Activated CD4-positive, alpha-beta T cell treated with anti-CD3 and anti-CD28 coated beads, Interleukin-2, Interleukin-4, amounts not matched to agents 100 ng/mL and 50 ng/mL, durations not matched to agents 16 hours and 8 hours (primary cell): ENCODE data around the gene KIF25.

Source experiments
- DNase-seq: peaks from one replicate; pipeline ENCODE4 v3.0.0-alpha.2; 2020; ENCODE audit warnings: low spot score

KIF25 gene

DNA sequence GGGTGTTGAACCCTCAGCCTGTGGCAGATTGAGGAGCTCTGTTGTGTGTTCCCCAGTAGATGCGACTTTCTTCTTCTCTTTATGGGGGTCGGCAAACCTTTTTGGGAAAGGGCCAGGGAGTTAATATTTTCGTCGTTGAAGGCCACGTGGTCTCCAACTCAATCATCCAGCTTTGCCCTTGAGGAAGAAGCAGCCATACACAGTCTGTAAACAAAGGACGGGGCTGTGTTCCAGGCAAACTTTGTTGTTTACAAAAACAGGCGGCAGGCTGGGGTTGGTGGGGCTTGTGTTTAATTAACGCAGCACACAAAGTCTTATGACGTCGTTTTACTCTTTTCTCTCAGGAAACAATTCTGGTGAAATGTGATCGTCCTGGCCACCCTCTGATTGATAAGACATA, 20.2 kb downstream of the KIF25 start:
- no peak for DNase-seq

DNA sequence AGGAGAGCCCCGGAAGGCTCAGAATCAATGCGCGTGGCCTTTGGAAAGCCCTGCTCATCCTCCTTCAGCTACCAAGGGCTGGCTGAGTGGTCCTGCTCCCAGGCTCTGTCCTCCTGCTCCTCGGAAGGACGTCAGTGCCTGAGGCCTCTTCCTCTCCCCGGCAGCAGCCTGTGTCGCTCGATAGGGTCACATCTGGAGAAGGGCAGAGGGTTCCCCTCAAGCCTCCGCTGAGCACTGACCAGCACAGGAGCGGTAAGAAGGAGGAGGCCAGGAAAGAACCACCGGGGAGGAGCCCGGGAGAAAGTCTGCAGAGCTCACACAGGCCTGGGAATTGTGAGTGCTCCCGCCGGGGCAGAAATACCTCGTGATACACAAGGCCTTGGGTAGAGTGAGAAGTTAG, 21.2 kb downstream of the KIF25 start:
- no peak for DNase-seq

DNA sequence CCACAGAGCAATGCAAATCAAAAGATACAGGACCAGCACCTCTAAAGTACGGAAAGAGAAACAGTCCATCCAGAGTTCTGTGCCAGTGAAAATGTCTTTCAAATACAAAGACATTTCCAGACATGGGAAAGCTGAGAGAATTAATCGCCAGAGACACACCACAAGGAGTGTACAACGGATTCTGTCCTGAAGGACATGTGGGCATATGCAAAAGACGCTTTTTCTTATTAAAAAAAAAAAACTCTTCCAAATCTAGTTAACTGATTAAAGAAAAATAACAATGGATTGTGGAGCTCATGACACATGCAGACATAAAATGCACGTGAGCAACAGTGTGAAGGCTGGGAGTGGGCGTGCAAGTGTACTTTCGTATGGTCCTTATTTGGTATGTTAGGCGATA, 22.8 kb downstream of the KIF25 start:
- DNase-seq = no peak

DNA sequence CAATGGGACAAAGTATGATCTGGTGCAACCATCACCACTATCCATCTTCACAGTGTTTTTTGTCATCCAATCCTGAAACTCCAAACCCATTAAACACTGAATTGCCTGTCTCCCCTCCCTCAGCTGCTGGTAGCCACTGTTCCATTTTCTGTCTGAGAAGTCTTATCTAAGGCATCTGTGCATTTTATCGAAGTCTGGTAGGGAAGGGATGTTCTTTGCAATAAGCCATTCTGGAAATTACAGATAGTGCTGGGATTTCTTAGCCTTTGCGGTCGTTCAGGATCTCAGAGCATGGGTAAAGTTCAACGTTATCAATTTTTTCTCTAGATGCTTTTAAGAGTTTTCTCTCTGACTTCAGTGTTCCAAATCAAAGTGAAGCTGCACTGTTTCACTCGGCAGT, 24.1 kb downstream of the KIF25 start:
- no peak for DNase-seq

DNA sequence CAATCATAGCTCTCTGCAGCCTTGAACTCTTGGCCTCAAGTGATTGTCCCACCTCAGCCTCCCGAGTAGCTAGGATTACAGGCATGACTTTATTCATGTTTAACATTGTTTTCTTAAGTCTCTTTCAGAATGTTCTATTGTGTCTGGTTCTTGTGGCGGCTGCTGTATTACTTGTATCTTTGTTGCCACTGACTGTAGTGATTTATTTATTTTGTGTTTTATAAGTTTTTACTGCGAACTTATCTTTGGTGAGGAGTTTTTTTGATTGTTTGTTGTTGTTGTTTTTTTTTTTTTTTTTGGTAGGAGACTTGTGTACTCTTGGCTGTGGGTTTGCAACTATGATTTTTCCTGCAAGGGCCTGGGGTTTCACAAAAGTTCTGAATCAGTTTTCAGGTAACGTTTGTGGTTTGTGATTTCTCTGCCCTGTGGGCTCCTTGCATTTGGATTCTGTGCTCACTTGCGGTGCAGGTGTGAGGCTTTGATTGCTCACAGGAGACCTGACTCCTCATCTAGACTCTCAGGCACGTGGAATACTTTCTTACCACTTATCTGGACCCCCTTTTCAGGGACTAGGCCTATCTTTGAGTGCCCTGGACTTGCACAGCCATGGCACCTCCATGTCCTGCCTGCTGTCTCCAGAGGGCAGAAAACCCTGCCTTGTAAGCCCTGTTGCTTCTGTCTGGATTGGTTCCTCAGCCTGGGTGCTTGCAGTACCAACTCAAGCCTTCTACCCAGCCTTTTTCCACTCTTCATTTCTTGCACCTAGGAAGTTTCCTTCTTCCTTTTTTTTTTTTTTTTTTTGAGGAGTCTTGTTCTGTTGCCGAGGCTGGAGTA, 25.2 kb downstream of the KIF25 start:
- no peak for DNase-seq

DNA sequence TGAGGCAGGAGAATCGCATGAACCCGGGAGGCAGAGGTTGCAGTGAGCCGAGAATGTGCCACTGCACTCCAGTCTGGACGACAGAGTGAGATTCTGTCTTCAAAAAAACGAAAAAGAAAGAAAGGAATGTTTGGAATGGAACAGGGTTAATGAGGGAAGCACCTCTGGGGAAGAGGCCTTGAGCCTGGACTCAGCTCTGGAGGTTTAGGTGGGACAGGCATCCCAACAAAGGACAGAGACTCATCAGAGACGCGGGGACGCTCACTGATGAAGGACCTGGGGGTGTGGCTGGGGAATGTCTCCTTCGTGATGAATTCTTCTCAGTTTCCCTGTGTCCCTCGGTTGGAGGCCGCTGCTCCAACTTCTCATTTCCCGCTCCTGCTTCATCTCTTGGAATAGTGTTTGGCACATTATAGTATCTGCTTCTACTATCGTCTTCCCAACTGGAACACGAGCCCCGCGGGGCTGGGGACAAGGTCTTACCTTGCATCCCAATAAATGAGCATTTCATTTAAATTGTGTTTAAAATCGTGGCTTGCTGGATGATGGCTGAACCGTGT, 27.6 kb downstream of the KIF25 start:
- DNase-seq = no peak

DNA sequence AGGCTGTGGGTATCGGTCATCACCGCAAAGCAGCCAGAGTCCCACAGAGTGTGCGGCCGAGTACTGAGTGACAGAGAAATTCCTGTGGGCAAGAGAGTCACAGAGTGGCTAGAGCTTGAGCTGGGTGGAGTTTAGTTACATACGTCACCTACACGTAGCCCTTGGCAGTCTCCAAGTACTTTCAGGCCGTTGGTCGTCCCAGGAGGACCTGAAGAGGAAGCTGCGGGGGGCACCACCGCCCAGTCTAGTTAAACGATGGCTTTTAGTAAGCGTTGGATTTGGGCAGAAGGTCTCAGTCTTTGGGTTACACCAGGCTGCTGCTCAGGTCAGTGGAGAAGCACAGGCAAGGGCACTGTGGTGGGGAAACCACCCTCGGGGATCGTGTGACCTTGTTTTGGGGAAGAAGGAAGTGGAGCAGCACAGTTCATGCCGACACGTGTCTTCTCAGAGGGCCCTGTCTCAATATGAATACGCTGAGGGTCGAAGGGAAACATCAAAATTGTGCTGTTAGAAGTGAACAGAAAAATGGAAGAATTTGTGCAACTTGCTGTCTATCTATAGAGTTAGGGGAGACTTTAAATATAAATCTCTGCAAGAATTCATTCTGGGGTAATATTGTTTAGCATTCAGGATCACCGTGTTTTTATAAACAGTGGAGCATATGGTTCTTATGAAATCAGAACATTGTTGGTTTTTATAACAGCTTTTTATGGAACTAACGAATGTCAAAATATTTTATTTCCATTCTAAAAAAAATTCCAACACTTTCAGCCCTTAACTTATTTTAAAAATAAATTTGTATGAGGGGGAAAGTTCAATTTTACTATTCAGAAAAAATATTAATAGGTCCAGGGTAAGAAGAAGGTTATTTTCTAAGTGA, 28.6 kb downstream of the KIF25 start:
- no peak for DNase-seq

DNA sequence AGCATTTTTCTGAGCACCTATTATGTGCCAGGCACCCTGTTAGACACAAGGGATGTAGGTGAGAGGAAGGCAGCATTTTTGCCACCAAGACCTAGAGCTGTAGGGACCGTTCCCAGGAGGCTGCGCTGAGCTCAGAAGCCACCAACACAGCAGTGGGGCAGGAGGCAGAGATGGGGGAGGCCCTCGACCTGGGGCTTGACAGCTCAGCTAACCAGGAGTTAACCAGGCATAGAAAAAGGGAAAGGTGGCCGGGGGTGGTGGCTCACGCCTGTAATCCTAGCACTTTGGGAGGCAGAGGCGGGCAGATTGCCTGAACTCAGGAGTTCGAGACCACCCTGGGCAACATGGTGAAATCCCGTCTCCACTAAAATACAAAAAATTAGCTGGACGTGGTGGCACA, 29.5 kb downstream of the KIF25 start:
- DNase-seq = no peak

DNA sequence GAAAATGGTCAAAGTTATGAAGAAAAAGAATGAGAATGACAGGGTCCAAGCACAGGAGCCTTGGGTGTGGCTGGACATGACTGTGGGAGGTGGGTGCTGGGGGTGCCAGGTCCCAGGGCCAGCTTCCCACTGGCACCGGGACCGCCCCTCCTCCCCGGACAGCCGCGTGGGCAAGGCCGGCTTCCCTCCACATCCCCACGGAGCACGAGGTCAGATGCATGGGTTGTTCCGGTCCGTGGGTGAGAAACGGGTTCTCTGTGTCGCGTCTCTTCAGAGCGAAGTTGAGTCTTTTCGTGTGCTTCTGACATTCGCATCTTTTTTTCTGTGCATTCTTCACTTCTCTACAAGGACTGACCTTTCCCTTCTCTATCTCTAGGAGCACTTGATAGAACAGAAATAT, 30.1 kb downstream of the KIF25 start:
- no peak for DNase-seq

DNA sequence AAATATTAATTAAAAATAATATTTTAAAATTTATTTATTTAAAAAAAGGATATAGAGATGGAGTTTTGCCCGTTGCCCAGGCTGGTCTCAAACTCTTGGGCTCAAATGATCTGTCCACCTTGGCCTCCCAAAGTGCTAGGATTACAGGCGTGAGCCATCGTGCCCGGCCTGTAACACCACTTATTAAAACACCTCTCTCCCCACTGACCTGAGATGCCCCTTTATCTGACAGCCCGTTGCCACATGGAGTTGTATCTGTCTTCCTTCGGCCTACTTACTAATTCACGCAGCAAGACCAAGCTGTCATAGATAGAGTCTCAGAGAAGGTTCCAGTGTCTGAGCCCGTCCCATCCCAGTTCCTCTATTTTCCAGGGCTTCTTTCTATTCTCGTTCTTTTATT, 30.7 kb downstream of the KIF25 start:
- DNase-seq = no peak

DNA sequence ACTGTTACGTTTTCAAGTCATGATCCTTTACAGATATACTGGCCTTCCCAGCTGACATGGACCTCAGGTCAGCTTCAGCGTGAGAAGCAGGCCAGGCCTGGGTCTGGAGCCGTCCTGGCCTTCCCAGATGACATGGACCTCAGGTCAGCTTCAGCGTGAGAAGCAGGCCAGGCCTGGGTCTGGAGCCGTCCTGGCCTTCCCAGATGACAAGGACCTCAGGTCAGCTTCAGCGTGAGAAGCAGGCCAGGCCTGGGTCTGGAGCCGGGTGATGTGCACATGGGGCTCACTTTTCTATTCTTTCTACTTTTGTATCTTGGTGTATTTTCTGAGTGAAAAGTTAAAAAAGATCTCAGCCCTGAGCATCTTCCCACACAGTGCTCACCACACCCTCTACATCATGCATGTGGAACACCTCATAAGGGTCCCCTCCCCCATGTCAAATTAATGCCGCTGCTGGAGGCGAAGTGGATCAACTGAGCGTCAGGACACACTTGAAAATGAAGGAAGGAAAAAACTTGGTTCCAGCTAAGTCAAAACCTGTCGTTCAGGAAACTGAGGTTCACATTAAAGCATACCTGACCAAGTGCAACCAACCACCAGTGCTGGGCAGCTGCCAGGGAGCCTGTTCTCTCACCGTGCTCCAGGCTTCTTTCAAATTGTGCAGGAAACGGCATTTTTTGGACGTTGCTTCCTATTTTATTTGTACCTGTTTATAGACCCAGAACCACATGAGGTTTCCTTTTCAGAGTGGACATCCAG, 32.2 kb downstream of the KIF25 start:
- no peak for DNase-seq

DNA sequence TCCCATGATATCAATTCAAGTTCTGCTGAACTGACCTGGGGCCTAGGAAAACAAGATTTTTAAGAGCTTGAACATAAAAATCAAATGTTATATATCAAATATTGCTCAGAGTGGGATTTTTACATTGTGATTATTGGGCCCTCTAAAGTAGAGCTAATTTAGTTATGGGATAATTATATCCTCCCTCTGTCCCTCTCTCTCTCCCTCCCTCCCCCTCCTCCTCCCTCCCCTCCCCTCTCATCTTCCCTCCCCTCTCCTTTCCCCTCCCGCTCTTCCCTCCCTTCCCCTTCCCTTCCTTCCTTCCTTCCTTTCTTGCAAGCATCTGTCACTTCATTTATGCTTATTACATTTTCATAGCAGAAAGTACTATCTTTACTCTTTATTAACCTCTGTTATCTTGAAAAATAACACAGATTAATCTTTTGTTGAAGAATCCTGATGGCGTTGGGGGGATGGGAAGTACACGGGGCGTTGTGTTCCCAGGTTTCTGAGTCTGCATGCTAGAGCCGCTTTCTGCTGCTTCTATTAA, 32.8 kb downstream of the KIF25 start:
- no peak for DNase-seq

DNA sequence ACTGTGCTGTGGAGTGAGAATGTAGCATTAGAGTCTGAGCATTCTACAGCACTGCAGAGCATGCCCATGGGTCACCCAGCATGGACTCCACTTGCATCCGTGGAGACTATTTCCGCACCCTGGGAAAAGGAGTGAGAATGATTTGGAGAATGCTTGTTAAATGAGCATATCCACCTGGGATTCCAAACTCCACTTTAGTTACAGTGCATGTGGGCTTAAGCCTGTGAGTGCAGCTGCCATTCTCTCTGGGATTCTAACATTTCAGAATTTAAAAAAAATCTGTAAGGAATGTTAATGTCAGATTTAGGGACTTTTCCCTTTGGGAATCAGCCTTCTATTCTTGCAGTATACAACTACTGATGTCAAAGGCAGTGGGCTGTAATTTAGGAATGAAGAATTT, 33.4 kb downstream of the KIF25 start:
- no peak for DNase-seq

DNA sequence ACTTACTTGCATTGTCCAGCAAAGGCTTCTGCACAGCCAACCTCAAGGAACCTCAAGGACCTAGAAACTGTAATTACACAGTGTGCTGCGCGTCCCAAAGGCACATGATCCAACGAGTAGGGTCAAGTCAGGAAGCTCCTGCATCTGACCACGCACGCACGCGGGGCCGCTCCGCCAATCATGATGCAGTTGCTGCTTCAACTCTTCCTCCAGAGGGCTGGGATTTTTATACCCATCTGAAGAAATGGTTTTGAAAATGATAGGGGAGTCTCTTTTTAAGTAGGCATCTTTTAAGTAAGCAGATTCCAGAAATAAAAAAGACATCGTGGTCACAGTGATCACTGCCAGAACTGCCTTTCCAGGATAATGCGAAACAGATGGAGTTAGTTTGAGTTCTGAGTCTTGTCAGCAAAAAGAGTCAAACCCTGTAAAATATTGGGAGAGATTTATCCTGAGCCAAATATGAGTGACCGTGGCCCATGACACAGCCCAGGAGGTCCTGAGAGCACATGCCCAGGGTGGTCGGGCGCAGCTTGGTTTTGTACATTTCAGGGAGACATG, 34.0 kb downstream of the KIF25 start:
- DNase-seq = no peak

DNA sequence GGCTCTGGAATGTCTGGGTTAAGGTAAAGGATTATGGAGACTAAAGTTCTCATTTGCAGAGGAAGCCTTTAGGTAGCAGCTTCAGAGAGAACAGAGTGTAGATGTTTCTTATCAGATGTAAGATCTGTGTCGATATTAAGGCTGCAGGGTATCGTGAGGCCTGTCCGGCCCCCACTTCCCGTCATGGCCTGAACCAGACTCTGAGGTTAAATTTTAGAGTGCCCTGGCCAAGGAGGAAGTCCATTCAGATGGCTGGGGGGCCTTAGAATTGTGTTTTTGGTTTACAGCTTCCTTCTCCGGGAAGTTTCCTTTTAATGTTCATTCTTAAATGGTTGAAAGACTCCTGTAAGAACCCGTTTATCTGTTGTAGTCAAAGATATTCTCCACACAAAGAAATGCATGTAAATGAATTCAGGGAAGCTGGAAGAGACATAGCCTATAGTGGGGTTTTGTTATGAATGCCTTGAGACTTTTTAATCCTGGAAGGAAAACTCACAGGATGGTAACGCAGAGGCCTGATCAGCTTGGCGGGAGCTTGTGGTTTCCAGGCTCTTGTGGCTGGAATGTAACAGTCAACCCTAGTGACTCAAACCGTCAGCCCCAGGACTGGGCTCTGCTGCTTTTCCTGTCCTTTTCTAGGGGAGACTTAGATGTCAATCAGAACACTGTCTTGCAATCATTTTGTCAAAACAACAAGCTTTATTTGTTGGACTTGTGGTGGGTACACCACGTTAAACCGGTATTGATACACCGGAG, 34.7 kb downstream of the KIF25 start:
- no peak for DNase-seq

DNA sequence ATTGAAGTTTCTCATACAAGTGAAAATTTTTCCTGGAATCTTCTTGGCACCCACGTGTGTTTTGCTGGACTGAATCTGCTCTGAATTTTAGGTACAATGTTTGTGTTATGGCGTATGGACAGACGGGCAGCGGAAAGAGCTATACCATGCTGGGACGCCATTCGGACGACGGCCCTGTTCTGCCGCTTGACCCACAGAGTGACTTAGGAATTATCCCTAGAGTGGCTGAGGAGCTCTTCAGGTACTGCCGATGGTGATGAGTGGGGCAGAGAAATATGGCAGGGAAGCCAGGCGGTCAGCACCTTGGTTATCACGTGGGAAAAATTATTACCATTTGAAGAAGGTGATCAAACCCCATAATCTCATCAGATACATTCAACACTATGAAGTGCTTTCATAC, 36.3 kb downstream of the KIF25 start:
- no peak for DNase-seq

DNA sequence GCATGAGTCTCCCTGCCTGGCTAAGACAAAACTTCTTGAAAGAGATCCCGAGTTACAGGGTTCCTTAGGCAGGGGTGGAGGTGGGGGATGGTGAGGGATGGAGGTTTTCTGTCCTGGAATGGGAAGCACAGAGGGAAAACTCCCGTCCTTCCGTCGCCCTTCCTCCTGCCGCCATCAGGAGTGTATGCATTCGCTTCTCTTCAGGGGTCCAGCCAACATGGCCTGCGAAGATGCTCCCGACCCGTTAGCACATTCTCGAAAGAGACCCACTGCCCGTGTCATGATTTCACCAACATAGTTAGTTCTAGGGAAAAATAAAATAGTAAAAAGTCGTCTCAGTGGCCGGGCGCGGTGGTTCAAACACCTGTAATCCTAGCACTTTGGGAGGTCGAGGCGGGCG, 37.1 kb downstream of the KIF25 start:
- no peak for DNase-seq

DNA sequence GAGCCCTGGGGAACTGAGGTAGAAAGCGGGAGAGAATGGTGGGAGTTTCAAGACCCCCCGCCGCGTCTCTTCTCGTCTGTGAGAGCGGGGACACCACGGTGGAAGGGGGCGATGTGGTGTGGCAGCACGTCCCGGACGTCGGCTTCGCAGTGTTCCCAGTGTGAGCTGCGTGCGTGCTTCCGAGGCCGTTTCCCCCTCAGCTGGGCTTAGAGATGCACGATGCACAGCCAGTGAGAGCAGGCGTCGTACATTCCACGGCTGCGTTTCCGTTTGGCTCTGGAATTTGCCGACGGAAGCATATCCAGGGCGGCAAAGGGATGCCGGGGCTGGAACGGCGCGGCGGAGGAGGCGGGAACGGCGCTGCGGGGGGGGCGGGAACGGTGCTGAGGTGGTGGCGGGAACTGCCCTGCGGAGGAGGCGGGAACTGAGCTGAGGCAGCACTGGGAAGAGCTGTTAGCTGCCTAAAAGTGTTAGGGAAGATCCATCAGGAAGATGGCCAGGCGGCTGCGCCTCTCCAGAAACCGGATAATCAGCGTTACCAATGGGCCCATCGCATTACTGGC, 37.7 kb downstream of the KIF25 start:
- no peak for DNase-seq

DNA sequence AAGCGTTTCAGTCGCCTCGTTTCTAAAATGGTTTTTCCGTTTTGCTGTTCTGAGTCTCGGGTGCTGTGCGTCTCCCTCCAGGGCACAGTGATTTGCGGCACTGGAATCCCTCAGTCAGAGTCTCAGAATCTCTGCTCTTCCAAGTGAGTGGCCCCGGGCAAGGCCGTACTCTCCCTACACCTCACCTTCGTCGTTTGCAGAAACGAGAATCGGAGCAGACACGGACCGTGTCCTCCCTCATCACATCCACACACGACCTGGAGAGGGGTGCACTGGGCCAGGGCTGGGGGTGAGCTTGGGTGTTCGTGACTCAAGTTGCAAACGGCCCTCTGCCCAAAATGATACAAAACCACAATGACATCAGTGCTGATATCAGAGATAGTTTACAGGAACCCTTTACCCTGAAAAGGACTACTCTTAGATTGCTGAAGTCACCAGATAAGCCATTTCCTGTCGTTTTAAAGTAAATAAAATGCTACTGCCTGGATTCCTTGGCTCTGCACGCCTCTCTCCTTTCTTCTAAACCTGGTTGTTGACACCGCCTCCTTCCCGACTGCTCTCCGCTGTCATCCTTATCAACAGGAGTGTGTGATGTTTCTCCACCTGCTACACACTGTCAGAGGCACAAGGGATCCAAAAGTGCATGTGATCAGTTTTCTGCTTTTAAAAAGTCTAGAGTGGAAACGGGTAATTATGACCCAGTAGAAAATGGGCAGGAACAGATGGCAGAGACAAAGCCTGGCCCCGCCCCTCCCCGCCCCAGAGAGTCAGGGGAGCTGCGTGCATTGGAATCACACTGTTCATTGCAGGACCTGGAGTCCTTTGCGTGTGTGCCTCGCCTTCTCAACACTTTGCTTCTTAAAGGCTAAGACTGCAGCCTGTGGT, 38.4 kb downstream of the KIF25 start:
- DNase-seq = no peak

DNA sequence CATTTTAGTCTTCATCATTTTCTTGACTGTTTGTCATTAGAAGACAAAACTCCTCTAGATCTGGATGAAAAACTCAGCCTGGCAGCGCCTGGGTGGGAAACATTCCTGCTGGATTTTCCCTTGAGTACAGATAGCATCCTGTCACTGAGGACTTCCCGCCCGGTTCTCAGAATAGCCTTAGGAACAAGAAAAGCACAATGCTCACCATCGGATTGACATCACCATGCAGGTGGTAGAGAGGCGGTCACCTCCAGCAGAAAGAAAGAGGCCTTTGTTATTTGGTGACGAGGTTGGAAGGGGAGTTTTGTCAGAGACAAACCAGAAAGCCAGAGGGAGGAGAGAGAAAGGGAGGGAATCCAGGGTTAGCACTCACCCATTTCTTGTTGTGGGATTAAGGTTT, 39.8 kb downstream of the KIF25 start:
- DNase-seq = no peak
